H1 (cell line): ENCODE data around the gene FAM76A. TPM values are rescaled to one million over a fixed set of nuclear protein-coding genes. Genes with fewer than 3 reads are reported as not detected.

Experiments used
- CTCF ChIA-PET: fragments of 300-600 bp; sonication (Branson Sonifier 250); formaldehyde crosslinking; loops from one replicate; lab custom pipeline; 2021; ENCODE audit not compliant: partially characterized antibody; lab: Charles Lee
- POLR2A ChIA-PET: fragments of 300-600 bp; sonication (Branson Sonifier 250); formaldehyde crosslinking; loops from one replicate; lab custom pipeline; 2021; ENCODE audit warnings: inconsistent platforms; ENCODE audit not compliant: partially characterized antibody; lab: Charles Lee
- DNase-seq, 2 experiments: peaks; one replicate each; pipeline versions ENCODE4 v3.0.0 to v3.0.0-alpha.2; 2010 to 2022; ENCODE audit warnings: low spot score in 2 of 2, low read depth in 1 of 2, mixed read lengths in 1 of 2
- FAIRE-seq: peaks from 2 replicates; lab custom pipeline; 2011; peaks lifted over from hg19 to GRCh38; lab: Jason Lieb, UNC
- H2AFZ ChIP-seq: 2 replicates; pipeline ENCODE4 v1.8.1; 2012; ENCODE audit warnings: low read length, inconsistent platforms
- H2AK5ac ChIP-seq: 2 replicates; pipeline ENCODE4 v1.6.1; 2013; ENCODE audit warnings: low read depth, low read length
- H2BK120ac ChIP-seq: replicated peaks from 2 replicates; pipeline ENCODE3; 2013; ENCODE audit warnings: low read depth, low read length, inconsistent platforms
- H2BK12ac ChIP-seq: 2 replicates; pipeline ENCODE4 v1.6.1; 2013; ENCODE audit warnings: low read depth, low read length
- H2BK15ac ChIP-seq: 2 replicates; pipeline ENCODE4 v1.6.1; 2013; ENCODE audit warnings: low read length
- H2BK20ac ChIP-seq: 2 replicates; pipeline ENCODE4 v1.6.1; 2013; ENCODE audit warnings: low read length
- H2BK5ac ChIP-seq: 2 replicates; pipeline ENCODE4 v1.6.1; 2013; ENCODE audit warnings: low read depth, low read length
- H3K14ac ChIP-seq: 2 replicates; pipeline ENCODE4 v1.6.1; 2013; ENCODE audit warnings: inconsistent platforms; ENCODE audit not compliant: insufficient read length
- H3K18ac ChIP-seq: 2 replicates; pipeline ENCODE4 v1.6.1; 2013; ENCODE audit warnings: low read length; ENCODE audit errors: extremely low read depth
- H3K23ac ChIP-seq: 2 replicates; pipeline ENCODE4 v1.6.1; 2013; ENCODE audit warnings: inconsistent platforms; ENCODE audit not compliant: insufficient read length
- H3K23me2 ChIP-seq: 2 replicates; pipeline ENCODE4 v1.6.1; 2013; ENCODE audit warnings: low read depth, low read length
- H3K27ac ChIP-seq: 2 replicates; pipeline ENCODE4 v1.6.1; 2011; ENCODE audit warnings: low read depth, low read length, inconsistent platforms
- H3K27me3 ChIP-seq, 4 experiments: replicated peaks in 1 of 4; 1 replicate in 1 of 4; 2 replicates in 3 of 4; pipeline versions ENCODE4 v1.6.1 to v1.8.1; 2011 to 2013; ENCODE audit warnings: low read length in 3 of 4, mild to moderate bottlenecking in 3 of 4, inconsistent platforms in 2 of 4, mixed read lengths in 2 of 4, moderate library complexity in 1 of 4; ENCODE audit not compliant: control insufficient read depth in 3 of 4, insufficient read depth in 3 of 4; ENCODE audit errors: extremely low read depth in 1 of 4
- H3K36me3 ChIP-seq, 4 experiments: 2 replicates each; pipeline versions ENCODE4 v1.6.1 to v1.8.1; 2011 to 2013; ENCODE audit warnings: mild to moderate bottlenecking in 4 of 4, low read length in 3 of 4, moderate library complexity in 2 of 4, control low read depth in 1 of 4, inconsistent platforms in 1 of 4; ENCODE audit not compliant: insufficient read depth in 4 of 4, control insufficient read depth in 2 of 4
- H3K4ac ChIP-seq: replicated peaks from 2 replicates; pipeline ENCODE3; 2013; ENCODE audit warnings: low read length, low read depth, mixed read lengths, inconsistent platforms; ENCODE audit not compliant: insufficient read length
- H3K4me1 ChIP-seq, 4 experiments: replicated peaks in 1 of 4; 1 replicate in 1 of 4; 2 replicates in 3 of 4; pipeline versions ENCODE4 v1.6.1 to v1.8.1; 2011 to 2013; ENCODE audit warnings: low read length in 3 of 4, inconsistent platforms in 2 of 4, mixed read lengths in 1 of 4; ENCODE audit not compliant: insufficient read depth in 4 of 4, control insufficient read depth in 3 of 4
- H3K4me2 ChIP-seq, 2 experiments: 2 replicates each; pipeline versions ENCODE4 v1.6.1 to v1.8.1; 2011 to 2013; ENCODE audit warnings: low read depth in 2 of 2, low read length in 2 of 2, control low read depth in 1 of 2, inconsistent platforms in 1 of 2, mild to moderate bottlenecking in 1 of 2; ENCODE audit not compliant: insufficient read depth in 1 of 2
- H3K4me3 ChIP-seq, 4 experiments: fragments of 200-600, 300-600 bp in 1 of 4; sonication (generic), shearing (Covaris generic), sonication (Bioruptor Twin) in 1 of 4; 2 replicates each; pipeline versions ENCODE4 v1.5.1 to v1.8.1; 2011 to 2016; ENCODE audit warnings: low read length in 4 of 4, low read depth in 3 of 4, control low read depth in 2 of 4, inconsistent platforms in 2 of 4, mild to moderate bottlenecking in 2 of 4, mixed read lengths in 1 of 4, moderate library complexity in 1 of 4; ENCODE audit not compliant: insufficient read depth in 2 of 4; ENCODE audit errors: extremely low read depth in 1 of 4
- H3K56ac ChIP-seq: replicated peaks from 2 replicates; pipeline ENCODE3; 2013; ENCODE audit warnings: low read depth, mild to moderate bottlenecking, mixed read lengths, low read length, inconsistent platforms; ENCODE audit not compliant: insufficient read length
- H3K79me1 ChIP-seq: 2 replicates; pipeline ENCODE4 v1.6.1; 2013; ENCODE audit warnings: low read depth, low read length, control low read depth
- H3K79me2 ChIP-seq, 2 experiments: 2 replicates each; pipeline versions ENCODE4 v1.6.1 to v1.8.1; 2012 to 2013; ENCODE audit warnings: low read length in 2 of 2, mild to moderate bottlenecking in 2 of 2, inconsistent platforms in 1 of 2; ENCODE audit not compliant: insufficient read depth in 2 of 2, control insufficient read depth in 1 of 2
- H3K9ac ChIP-seq, 4 experiments: replicated peaks in 1 of 4; 1 replicate in 1 of 4; 2 replicates in 3 of 4; pipeline versions ENCODE4 v1.6.1 to v1.8.1; 2011 to 2013; ENCODE audit warnings: low read depth in 3 of 4, low read length in 3 of 4, control low read depth in 2 of 4, mild to moderate bottlenecking in 2 of 4, moderate library complexity in 2 of 4, inconsistent platforms in 1 of 4; ENCODE audit errors: extremely low read depth in 1 of 4
- H3K9me3 ChIP-seq, 2 experiments: 2 replicates each; pipeline versions ENCODE4 v1.6.1 to v1.8.1; 2012 to 2013; ENCODE audit warnings: mild to moderate bottlenecking in 2 of 2, moderate library complexity in 2 of 2, control low read depth in 1 of 2, inconsistent platforms in 1 of 2, low read depth in 1 of 2, low read length in 1 of 2, mixed read lengths in 1 of 2; ENCODE audit not compliant: insufficient read depth in 2 of 2
- H4K20me1 ChIP-seq, 2 experiments: replicated peaks in 1 of 2; 2 replicates each; pipeline versions ENCODE3 to v1.8.1; 2011 to 2013; ENCODE audit warnings: inconsistent platforms in 2 of 2, low read length in 2 of 2, mild to moderate bottlenecking in 1 of 2; ENCODE audit not compliant: insufficient read depth in 2 of 2, control insufficient read depth in 1 of 2
- H4K5ac ChIP-seq: 2 replicates; pipeline ENCODE4 v1.6.1; 2013; ENCODE audit warnings: low read length, low read depth, mixed read lengths, inconsistent platforms; ENCODE audit not compliant: insufficient read length
- H4K8ac ChIP-seq: 2 replicates; pipeline ENCODE4 v1.8.0; 2013; ENCODE audit warnings: mild to moderate bottlenecking, moderate library complexity, low read length, inconsistent platforms; ENCODE audit not compliant: insufficient read depth; ENCODE audit errors: extremely low read depth
- H4K91ac ChIP-seq: replicated peaks from 2 replicates; pipeline ENCODE3; 2013; ENCODE audit warnings: low read length, mixed read lengths, inconsistent platforms; ENCODE audit not compliant: insufficient read length
- RNF2 ChIP-seq: fragments of 200-900, 300-1000 bp; sonication (generic); IDR thresholded peaks from 2 replicates; pipeline ENCODE4 v1.7.1; 2016; ENCODE audit warnings: borderline replicate concordance, low read depth, mild to moderate bottlenecking, antibody characterized with exemption, low read length; ENCODE audit not compliant: poor library complexity, severe bottlenecking; ENCODE audit errors: missing control alignments
- SAP30 ChIP-seq: fragments of 300-600 bp; sonication (generic); IDR thresholded peaks from 2 replicates; pipeline ENCODE4 v1.7.1; 2012; ENCODE audit warnings: low read length, moderate library complexity, mild to moderate bottlenecking, inconsistent platforms; ENCODE audit not compliant: insufficient read depth, insufficient replicate concordance
- WGBS, 2 experiments: shearing (Covaris generic) in 1 of 2; methylation state at CpG; one replicate each; pipeline versions ENCODE4 v1.1.6 to v1.1.7; 2013 to 2015; ENCODE audit warnings: low lambda C conversion rate in 2 of 2, mixed read lengths in 2 of 2, inconsistent platforms in 1 of 2, low coverage in 1 of 2, missing lambda C conversion rate in 1 of 2; ENCODE audit not compliant: insufficient replicate concordance in 2 of 2, insufficient coverage in 1 of 2, insufficient read length in 1 of 2; ENCODE audit errors: extremely low coverage in 1 of 2, missing lambda C conversion rate in 1 of 2; 5-methylcytosine and 5-hydroxymethylcytosine counted together
- polyA plus RNA-seq, 7 experiments: library from polyadenylated mRNA; depleted of rRNA in 3 of 7; stranded (reverse) in 5 of 7; unstranded in 2 of 7; fragments of >200 nt in 5 of 7; fragments of 200-250 nt in 2 of 7; gene quantifications; 1 replicate in 5 of 7; 2 replicates in 1 of 7; 4 replicates in 1 of 7; pipeline versions ENCODE4 v1.2.1 to v1.2.3, GENCODE V29; 2011 to 2013; ENCODE audit warnings: missing spikeins in 2 of 7, mixed read lengths in 2 of 7
- total RNA-seq: library from RNA; stranded (reverse); fragmentation: NEBNext Ultra II Directional; extraction: Animal tissue kit (Norgen Biotek cat#: 25700); gene quantifications from 2 replicates; pipeline ENCODE4 v1.2.1, GENCODE V29; 2021

FAM76A gene
- total and polyA plus RNA-seq, 2 of the 8 experiments (the other 6 are each of a cell fraction or from before 2014, with no cell fraction given), result 3.4 to 16.2 TPM

DNA sequence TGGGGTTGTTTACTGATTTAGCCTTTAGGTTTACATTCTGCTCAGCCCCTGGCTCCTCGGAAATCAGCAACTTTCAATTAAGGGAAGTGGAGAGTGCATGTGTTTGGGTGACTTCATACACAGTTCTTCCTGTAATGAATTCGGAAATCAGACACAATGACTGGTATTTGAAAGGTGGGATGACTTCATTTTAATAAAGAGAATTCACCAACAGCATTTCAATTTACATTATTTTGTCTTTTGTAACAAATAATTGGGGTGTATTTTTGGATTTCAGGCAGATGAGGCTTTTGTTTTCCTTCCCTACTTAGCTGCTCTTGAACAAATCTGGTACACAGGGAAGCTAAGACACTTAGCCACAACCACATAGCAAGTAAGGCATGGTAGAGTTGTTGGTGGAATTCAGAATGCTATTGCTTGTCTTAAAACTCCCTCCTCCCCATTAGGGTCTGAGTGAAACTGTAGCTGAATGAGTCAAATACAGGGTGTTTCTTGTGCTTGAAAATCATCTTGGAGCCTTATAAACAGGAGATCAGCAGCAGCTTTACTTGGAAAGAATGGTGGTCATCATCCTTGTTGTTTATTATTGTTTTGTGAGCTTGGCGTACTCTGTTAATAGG, 48.2 kb downstream of the FAM76A start:
- H4K20me1 ChIP-seq, result no peaks in the 10 kb centered on the region
- H3K18ac ChIP-seq, result no peak overlapping the region
- ChIA-PET CTCF (interaction anchor here (0.6 to 1.7 kb wide), 5 partner anchors 9 to 113 kb away, joined by 3 to 7 read pairs (median 4); no protein-coding TSS in a partner anchor), POLR2A (interaction anchor here (1.0 to 4.3 kb wide), 5 partner anchors 10 to 57 kb away, joined by 3 to 23 read pairs (median 4); partner anchors contain the start of genes FAM76A and PPP1R8)
- no peak overlapping the region for H4K91ac ChIP-seq
- no peak overlapping the region for H2BK12ac ChIP-seq
- no peak for TF ChIP-seq RNF2
- TF ChIP-seq SAP30, result peak; percentile 5
- H2BK5ac ChIP-seq, result no peak overlapping the region
- H2AK5ac ChIP-seq, result no peak overlapping the region
- no peak for FAIRE-seq
- H3K23me2 ChIP-seq, result peaks cover 7% of the 10 kb centered on the region; the same call in 1 of the 2 replicates
- H3K4me1 ChIP-seq, result peaks cover 0 to 2% (median 0%) of the 10 kb centered on the region in 4 experiments; a peak in 2 of 7 replicates
- no peak overlapping the region for H4K5ac ChIP-seq
- DNase-seq, result no peak
- no peaks in the 10 kb centered on the region for H3K27me3 ChIP-seq
- no peak overlapping the region for H2BK120ac ChIP-seq
- H3K23ac ChIP-seq, result no peak overlapping the region
- H3K9me3 ChIP-seq, result no peaks in the 10 kb centered on the region
- no peak overlapping the region for H3K27ac ChIP-seq
- H2BK15ac ChIP-seq, result no peak overlapping the region
- no peak overlapping the region for H3K14ac ChIP-seq
- peak overlapping the region; percentile 78; the same call in 1 of the 2 replicates for H2AFZ ChIP-seq
- H3K4me2 ChIP-seq, result peak overlapping the region; percentile 91 to 93
- H4K8ac ChIP-seq, result no peak overlapping the region
- no peak overlapping the region for H3K56ac ChIP-seq
- no peaks in the 10 kb centered on the region for H3K79me1 ChIP-seq
- peak overlapping the region in 3 of 4 experiments; percentile 48 to 76 (median 67); a peak in 3 of 7 replicates for H3K9ac ChIP-seq
- H3K4me3 ChIP-seq, result peak overlapping the region; percentile 71 to 95 (median 89)
- H3K79me2 ChIP-seq, result peaks cover 0 to 13% of the 10 kb centered on the region in 2 experiments; a peak in 1 of 4 replicates
- H2BK20ac ChIP-seq, result no peak overlapping the region
- H3K4ac ChIP-seq, result no peak overlapping the region
- H3K36me3 ChIP-seq, result no peaks in the 10 kb centered on the region
- 46% methylated on average over 3 of the region's 3 CpGs; no CpG with 5 or more reads in 1 of the 2 experiments for WGBS, 2 experiments
